Colon (tissue), 2 donors: ENCODE data around the gene CD9.

ENCODE experiments used
- FAIRE-seq: peaks from 2 replicates; lab custom pipeline; 2012; peaks lifted over from hg19 to GRCh38; lab: Jason Lieb, UNC
- donor health status: control.
- donor health status: control.

Gene CD9

DNA sequence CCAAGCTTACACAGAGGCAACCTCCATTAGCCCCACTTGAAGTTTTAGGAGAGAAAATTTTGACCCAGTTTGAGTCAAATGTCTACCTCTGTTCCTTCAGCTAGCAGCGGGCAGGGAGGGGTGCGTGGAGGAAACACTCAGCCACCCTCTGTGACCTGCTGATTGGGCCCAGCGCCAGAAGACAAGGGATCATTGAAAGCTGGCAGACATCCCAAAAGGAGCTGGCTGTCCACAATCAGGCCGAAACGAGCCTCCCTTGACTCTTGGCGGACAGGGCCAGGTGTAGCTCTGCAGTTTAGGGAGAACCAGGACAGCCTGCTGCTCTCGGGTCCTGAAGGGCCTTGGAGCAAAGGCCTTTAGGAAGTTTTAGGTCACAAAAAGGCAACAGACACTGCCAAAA is 41.3 kb downstream of the CD9 start:
- FAIRE-seq, result no peak

DNA sequence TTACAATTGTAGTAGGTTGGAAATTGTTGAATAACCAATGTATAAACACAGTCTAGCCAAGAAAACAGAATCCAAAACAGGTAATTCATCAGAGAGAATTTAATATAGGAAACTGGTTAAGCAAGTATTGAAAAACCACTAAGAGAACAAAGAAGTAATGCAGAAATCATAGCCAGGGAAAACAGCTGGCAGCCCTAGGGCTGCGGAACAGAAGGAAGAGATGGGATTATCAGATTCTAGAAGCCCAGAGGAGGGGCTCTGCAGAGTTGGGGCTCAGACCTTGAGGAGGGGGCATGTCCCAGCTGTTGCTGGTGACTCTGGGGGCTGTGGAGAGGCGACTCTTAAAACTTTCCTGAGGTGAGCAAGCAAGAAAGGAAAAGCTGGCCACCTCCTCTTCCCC is 49.4 kb downstream of the CD9 start:
- FAIRE-seq, result no peak

DNA sequence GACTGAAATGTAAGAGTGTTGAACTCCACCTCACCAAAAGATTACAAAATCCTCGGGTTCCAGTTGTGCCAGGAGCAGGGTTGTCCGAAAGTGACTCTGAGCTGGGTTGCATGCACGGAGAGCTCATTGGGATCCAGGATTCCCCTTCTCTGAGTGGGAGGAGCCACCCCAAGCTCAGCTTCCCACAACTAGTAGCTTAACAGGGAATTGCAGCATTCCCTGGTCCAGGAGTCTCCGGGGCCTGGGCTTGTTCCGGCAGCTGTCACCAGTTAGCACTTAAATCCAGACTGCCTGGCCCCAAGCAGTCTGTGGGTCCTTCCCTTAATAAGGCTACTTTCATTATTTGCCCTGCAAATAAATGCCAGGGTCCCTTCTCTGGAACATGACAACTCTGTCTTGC is 50.1 kb downstream of the CD9 start:
- FAIRE-seq, result no peak

DNA sequence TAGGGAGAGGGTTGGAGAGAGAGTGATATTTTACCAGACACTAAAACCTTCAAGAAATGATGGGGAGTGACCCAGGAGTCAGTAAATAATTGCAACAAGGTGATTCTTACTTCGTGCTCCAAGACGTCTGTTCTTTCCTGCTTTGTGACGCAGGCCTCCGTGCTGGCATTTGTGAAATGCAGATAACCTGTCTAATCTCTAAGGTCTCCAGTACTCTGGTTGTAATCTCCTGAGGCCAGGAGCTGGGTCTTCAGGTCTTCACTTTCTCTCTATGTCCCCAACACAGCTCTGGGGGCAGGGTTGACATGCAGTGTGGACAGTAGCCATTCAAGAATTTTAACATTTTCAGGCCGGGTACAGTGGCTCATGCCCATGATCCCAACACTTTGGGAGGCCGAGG is 53.1 kb downstream of the CD9 start:
- FAIRE-seq, result no peak

DNA sequence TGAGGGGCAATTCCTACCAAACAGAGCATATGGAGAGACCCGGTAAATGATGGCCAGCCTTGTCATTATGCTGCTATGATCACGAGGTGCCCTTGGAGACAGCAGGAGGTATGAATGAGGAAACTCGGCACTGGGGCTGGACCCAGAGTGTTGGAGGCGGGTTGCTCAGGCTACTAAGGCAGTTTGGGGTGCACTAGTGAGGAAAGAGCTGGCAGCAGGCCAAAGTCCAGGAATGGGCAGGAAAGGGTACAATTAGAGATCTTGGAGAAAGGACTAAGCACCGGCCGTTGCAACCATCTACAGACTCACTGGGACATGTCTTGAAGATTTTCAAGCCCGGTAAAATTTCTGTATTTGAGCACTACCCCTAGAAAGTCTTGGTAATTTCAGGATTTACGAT is 54.3 kb downstream of the CD9 start:
- FAIRE-seq, result no peak

DNA sequence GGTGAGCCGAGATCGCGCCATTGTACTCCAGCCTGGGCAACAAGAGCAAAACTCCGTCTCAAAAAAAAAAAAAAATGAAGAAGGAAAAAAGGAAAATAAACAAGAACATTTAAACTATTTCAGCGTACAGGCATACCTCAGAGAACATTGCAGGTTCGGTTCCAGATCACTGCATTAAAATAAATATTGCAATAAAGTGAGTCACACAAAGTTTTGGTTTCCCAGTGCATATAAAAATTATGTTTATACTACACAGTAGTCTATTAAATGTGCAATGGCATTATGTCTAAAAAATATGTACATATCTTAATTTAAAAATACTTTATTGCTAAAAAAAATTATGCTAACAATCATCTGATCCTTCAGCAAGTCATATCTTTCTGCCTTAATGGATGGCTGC is 56.8 kb downstream of the CD9 start:
- FAIRE-seq, result no peak

DNA sequence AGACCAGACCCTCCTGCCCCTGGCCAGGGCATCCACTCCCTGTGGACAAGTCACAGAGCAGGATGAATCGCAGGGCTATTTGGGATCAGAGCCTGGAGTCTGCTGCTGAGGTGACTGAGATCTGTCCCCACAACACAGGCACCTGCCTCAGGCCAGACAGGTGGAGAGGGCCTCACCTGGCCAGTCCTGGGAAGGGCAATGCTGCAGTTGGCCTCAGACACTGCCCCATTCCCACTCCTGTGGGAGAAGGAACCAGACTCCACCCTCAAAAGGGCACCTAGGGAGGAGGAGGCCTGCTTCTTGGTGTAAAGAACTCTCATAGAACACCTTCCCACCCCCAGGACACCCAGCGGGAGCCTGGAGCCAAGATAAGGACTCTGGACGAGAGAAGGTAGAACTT is 62.0 kb downstream of the CD9 start:
- no peak for FAIRE-seq

DNA sequence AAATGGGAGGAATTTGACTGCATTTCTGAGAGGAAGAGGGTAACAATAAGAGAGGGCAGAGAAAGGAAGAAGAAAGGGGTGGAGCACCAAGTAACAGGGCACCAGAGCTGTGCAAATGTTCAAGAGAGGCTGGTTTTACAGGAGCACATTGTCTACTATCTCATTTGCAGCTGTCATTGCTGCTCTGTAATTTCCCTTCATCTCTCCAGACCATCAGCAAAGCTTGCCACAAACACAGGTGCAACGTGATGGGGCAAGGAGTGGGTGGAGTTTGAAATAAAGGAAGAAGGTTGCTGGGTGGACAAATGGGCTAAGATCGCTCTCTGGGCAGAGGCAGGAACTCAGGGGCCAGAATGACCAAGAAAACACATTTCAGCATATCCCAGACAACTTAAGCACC is 62.4 kb downstream of the CD9 start:
- no peak for FAIRE-seq

DNA sequence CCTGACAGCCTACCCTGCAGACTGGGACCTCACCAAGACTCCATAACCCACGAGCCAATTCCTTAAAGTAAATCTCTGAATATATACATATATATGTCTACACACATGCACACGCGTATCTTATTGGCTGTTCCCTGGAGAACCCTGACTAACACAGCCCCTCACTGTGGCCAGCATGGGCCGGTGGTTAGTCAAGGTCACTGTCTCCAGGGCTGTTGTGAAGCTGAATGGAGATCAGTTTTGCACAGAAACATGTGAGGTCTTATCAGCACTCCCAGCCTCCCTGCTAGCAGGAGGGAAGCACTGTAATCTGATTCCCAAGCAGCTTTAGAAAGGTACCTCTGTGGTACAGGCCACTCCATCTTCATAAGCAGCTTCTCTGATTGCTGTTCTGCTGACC is 63.7 kb downstream of the CD9 start:
- no peak for FAIRE-seq

DNA sequence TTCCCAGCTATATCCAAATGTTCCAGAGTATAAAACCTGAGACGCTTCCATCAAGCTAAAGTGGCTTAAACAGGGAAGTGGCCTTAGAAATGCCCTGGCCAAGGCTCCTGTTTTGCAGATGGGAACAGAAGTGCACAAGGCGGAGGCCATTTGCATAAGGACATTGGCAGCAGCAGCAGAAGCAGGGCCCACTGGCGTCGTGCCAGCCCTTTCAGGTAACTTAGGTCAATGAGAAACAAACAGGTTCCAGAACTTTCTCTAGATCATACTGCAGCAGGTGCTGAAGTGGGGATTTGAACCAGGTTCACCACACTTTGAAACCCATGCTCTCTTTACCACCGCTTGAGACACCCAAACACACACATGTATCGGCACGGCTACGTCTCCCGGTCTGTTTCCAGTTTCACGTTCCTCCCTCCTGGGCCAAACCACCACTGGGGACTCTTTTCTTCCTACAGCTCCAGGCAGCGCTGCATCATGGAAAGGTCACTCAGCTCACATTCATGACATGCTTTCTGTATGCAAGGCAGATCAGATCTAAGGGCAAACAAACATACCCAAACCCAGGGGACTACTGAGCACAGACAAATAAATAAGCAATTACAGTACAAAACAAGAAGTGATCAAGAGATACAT is 64.3 kb downstream of the CD9 start:
- no peak for FAIRE-seq

DNA sequence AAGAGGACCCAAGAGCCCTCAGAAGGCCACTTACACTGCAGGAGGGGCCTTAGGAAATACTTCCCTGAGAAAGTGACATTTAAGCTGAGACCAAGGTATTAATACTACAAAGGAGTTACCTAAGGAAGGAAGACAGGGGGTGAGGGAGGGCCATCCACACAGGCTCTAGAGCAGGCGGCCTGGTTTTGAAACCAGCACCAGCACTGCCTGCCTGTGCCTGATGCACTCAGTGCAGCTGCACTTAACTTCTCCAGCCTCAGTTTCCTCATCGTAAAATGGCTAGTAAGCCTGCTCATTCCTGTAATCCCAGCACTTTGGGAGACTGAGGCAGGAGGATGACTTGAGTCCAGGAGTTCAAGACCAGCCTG is 64.8 kb downstream of the CD9 start:
- FAIRE-seq, result no peak

DNA sequence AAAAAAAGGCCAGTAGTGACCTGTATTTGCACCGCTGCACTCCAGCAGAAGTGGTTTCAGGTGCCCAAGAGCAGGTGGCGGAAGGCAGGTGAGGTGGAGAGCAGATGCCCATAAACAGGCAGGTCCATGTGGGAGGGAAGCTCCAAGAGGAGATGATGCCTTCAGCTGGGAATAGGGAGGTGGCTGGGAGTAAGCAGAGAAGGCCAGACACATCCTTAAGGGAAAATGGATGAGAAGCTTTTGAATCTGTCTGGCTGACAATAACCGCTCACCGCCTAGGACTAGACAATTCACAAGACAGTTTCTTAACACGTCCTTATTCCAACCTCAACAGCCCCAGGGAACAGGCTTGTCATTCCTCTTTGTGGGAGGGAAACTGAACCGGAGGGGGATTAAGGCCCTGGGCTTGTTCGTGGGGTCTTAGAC is 66.4 kb downstream of the CD9 start:
- no peak for FAIRE-seq

DNA sequence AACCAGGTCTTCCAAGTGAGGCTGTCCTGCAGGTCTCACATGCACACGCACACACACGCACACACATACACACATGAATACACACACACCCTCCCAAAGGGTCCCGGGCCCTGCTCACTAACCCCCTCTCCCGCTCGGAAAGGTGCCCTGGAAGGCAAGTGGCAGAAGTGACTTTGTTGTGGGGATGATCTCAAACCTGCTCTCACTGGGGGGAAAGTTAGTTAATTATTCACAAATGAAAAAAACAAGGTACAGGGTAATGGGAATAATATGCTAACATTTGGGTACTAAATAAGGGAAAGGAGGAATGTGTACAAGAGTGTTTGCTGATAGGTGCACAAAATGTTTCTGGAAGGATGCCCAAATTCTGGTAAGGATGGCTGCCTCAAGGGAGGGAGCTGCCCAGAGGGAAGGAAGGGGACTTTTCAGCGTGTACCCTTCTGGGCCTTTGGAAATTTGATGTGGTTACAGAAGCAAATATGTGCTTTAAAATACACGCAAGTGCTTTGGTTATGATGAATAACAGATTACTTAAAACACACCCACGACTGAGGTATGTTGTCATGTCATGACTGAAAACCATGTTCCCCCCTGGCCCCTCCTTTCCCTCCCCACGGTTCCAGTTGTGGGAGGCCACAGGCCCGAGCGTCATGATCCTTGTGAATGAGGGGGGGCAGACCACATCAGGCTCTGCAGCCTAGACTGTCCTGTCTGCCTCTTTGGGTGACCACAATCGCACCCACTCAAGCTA is 66.9 kb downstream of the CD9 start:
- FAIRE-seq, result no peak

DNA sequence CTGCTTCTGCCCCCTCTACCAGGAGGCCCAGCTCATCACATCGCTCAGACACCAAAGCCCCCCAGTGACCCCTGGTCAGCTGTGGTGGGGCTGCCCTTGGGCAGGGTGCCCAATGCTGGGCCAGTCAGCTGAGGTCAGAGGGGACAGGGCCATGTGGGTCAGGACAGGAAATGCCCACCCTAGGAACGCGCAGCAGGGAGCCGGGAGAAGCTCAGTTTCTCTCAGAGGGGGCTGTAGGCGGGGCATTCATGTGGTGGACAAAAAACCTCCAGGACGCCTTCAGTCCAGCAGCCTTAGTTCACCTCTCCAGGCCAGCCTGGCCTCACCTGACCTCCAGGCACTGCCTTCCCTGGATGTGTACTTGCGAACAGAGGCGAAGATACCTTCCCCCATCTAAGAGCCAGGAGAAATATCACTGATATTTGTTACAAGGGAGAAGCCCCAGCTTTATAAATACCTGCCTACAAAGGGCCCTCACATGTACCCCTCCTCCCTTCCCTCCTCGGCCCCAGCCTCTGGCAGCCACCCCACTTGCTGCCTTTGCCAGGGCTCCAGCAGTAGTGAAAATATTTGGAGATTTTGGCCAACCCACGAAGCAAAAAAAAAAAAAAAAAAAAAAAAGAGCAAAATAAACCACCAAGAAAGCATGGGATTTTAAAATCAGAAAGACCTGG is 68.4 kb downstream of the CD9 start:
- FAIRE-seq, result no peak

DNA sequence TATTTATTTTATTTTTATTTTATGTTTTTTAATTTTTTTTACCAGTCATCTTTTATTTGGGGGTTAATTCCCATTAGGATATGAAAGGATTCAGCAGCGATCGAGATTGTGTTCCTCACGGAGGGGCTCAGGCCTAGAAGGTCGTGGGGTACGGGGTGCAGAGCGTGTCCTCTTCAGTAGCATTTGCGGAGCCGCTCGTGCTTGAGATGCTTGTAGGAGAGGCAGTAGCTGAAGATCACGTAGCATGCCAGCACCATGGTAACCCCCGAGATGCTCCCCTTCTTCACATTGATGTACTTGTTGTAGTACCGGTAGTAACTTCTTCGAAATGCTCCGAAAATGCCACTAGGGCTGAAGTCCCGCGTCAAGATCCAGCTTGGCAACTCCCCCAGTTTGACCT is 69.8 kb downstream of the CD9 start:
- no peak for FAIRE-seq

DNA sequence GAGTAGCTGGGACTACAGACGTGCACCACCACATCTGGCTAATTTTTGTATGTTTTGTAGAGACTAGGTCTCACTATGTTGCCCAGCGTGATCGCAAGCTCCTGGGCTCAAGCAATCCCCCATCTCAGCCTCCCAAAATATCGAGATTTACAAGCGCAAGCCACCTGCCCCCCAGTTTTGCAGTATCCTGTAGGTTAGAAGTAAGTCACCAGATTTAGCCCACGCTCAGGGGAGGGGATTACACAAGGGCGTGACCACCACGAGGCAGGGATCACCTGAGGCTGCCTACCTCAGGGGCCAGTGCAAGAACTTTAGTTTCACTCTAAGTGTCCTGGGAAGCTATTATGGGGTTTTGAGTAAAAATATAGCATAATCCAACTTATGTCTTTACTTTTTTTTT is 71.1 kb downstream of the CD9 start:
- FAIRE-seq, result no peak

DNA sequence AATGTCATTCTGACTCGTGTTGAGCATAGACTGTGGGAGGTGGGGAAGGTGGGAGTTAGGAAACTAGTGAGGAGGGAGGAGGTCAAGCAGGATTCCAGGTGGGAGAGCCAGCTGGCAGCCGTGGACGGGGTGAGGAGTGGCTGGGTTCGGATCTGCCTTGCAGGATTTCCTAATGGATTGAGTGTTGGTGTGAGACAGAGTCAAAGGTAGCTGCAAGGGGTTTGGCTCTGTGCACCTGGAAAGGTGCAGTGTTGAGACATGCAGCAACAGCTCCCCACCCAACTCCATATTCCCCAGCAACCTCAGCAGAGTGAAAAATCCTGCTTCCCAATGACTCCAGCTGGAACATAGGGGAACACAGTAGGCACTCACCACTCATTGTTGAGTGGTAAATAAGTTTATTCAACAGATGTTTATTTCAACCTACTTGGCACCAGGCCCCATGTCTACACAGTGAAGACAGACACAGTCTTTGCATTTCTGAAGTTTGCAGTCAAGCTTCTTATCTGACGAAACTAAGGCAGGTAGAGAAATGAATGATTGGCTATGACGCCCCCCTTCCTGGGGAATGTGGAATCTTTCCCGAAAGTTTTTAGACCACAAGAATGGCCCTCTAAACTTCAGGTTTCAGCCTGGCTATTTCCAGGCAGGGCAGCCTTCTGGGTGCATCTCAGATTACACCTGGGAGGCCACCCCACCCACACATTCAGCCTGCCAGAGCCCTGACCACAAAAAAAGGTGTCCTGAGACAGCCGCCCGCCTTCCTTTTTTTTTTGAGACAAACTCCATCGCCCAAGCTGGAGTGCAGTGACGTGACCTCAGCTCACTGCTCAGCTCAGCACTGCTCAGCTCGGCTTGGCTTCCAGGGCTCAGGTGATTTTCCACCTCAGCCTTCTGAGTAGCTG is 72.4 kb downstream of the CD9 start:
- FAIRE-seq, result no peak

DNA sequence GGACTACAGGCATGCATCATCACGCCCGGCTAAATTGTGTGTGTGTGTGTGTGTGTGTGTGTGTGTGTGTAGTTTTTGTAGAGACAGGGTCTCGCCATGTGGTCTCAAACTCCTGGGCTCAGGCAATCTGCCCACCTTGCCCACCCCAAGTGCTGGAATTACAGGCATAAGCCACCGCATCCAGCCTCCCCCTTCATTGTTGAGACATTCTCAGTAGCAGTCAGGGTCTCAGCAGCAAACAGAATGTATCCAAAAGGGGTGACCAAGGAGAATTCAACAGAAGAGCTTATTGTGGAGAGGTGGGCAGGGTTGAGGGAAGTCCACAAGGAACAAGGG is 73.0 kb downstream of the CD9 start:
- no peak for FAIRE-seq

DNA sequence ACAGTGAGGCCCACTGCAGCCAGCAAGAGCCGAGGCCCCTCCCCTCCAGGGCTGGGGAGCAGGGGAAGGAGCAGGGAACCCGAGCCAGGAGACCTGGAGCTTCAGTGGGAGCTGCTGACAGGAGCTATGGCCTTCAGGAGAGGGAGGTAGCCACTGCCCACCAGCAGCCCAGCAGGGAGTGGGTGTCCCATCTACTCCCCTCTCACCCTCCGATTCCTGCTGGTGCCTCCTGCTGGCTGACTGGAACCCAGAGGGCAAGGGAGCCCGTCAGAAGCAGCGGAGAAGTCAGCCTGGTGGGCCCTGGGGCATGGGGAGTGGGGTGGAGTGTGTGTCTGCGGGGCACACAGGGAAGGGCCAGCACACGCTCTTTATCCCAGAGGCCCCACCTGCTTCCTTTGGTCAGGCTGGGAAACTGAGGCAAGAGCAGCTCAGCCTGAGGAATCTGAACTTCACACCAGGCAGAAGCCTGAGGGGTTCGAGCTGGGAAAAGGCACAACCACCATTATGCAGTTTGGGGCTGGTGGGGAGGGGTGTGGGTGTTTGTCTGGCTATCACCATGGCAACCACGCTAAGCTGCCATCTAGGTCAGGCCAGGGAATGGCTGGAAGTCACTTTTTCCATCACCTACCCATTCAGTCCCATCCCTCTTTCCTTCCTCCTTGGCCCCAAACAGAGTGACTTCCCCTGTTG is 73.5 kb downstream of the CD9 start:
- no peak for FAIRE-seq

DNA sequence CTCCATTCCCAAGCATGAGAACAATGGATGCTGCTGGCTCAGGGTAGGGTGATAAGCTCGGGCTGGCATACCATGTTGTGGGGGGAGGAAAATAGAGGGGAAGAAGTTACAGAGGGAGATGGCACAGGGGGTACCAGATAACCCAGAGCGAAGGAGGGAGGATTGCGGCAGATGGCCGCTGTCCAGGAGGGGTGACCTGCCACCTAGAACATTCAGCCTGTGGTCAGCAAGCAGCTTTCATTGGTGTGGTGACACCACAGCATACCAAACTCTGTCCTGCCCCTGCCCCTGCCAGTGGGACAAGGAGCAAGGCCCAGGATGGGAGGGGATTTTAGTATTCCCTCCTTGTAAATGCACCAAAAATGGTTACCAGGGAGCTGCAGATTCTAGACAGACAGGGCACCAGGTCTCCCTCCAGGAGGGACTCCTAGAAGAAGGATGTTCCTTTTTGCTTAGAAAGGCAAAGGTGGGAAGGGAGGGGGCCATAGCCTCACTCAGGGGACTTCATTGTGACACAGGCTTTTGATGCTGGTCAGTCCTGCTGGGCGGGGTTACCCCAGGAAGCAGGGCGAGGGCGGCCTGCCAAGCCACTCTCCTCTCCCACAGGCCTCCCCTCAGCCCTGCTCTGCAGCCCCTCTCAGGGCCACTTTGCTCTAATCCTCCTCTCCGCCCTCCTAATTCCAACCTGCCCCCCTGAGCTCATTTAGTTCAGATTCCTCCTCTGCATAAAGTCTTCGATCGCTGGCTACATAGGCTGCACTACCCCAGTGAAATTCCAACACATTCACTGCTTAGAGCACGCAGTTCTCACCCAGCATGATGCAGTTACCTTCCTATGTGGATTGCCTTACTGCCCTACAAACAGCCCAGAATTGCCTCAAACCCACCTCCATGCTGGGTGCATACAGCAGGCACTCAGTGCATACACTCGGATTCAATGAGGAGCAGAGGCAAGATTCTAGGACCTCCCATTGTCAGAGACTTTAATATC is 74.3 kb downstream of the CD9 start:
- FAIRE-seq, result no peak
